ENCODE measurements around the gene DNAJB4. TPM values are rescaled to one million over a fixed set of nuclear protein-coding genes. Genes with fewer than 3 reads are reported as not detected.

The DNAJB4 gene
- total and polyA plus RNA-seq, 7 donors, result 7.8 to 41.7 (median 29.6) TPM

DNA sequence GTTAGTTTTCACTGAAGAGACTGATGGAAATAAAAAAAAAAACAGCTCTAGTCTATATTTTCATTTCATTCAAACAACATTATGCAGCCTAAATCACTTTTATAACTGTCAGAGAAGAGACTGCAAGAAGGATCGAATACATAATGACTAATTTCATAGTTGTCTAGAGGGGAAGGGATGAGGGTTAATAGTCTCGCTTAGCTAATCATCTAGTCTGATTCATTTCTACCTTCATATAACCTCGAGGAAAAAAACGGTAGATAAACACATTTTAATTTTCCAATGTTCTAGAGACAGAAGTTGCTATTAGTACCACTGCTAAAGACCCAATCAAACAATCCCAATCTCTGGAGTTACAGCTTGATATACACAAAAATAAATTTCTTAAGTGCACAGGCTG, 29.4 kb upstream of the DNAJB4 start:
- no peak for DNase-seq
- Histone ChIP-seq H3K4me1 (peaks cover 0 to 61% (median 60%) of the 10 kb centered on the region in 4 donors), H3K27ac (peak overlapping the region in 3 of 4 donors; percentile 8 to 99 (median 91)), H3K9me3 (no peaks in the 10 kb centered on the region), H3K4me3 (peak overlapping the region in 1 of 4 donors; percentile 85), H3K36me3 (no peaks in the 10 kb centered on the region), H3K27me3 (no peaks in the 10 kb centered on the region)
- intact Hi-C loops (cut with DNase I), result loop anchor here (5.0 to 10.0 kb wide), 3 partner anchors 141 to 391 kb away; partner anchors contain the start of gene ZZZ3
- TF ChIP-seq CTCF (IDR thresholded peaks at IDR 0.05), result no peak
- TF ChIP-seq POLR2AphosphoS5 (IDR thresholded peaks at IDR 0.05), result no peak
- TF ChIP-seq POLR2A (IDR thresholded peaks at IDR 0.05), result no peak
- no peak for TF ChIP-seq EP300 (IDR thresholded peaks at IDR 0.05)
- WGBS, 2 donors, result 19 to 38% methylated on average over 4 of the region's 4 CpGs

GRCh38 chr1:77975907-77976306, 28.8 kb upstream of the DNAJB4 start:
- TF ChIP-seq POLR2AphosphoS5 (IDR thresholded peaks at IDR 0.05), result no peak
- Histone ChIP-seq H3K4me1 (peaks cover 0 to 62% (median 59%) of the 10 kb centered on the region in 4 donors), H3K27me3 (no peaks in the 10 kb centered on the region), H3K9me3 (no peaks in the 10 kb centered on the region), H3K36me3 (no peaks in the 10 kb centered on the region), H3K27ac (peak overlapping the region; percentile 8 to 99 (median 94)), H3K4me3 (peak overlapping the region in 1 of 4 donors; percentile 85)
- intact Hi-C loops (cut with DNase I), result loop anchor here (5.0 to 10.0 kb wide), 3 partner anchors 141 to 391 kb away; partner anchors contain the start of gene ZZZ3
- no peak for DNase-seq
- WGBS, 2 donors, result 15 to 35% methylated on average over 2 of the region's 2 CpGs

DNA sequence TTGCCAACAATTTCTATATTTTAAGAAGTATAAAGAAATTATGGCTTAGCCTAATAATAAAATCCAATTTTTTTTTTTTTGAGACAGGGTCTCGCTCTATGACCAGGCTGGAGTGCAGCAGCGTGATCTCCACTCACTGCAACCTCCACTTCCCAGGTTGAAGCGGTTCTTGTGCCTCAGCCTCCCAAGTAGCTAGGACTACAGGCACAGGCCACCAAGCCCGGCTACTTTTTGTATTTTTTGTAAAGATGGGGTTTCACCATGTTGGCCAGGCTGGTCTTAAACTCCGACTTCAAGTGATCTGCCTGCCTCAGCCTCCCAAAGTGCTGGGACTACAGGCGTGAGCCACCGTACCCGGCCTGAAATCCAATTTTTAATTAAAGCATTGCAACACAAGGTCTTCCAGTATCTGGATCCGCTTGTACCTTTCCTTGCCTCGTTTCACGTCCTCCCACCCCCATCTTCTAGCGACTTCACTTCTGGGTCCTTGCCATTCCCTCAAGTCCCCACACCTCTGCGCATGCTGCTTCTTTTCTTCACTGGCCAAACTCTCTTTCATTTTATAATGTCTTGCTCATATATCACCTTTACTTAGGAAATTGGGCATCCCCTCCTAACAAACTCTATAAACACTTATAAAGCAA, 28.2 kb upstream of the DNAJB4 start:
- no peak for DNase-seq
- Histone ChIP-seq H3K36me3 (no peaks in the 10 kb centered on the region), H3K4me1 (peaks cover 0 to 66% (median 59%) of the 10 kb centered on the region in 4 donors), H3K4me3 (peak overlapping the region in 3 of 4 donors; percentile 63 to 85 (median 83)), H3K27me3 (no peaks in the 10 kb centered on the region), H3K9me3 (no peaks in the 10 kb centered on the region), H3K27ac (peak overlapping the region; percentile 91 to 99 (median 97))
- no peak for TF ChIP-seq CTCF (IDR thresholded peaks at IDR 0.05)
- no peak for TF ChIP-seq POLR2A (IDR thresholded peaks at IDR 0.05)
- TF ChIP-seq POLR2AphosphoS5 (IDR thresholded peaks at IDR 0.05), result no peak
- no peak for TF ChIP-seq EP300 (IDR thresholded peaks at IDR 0.05)
- intact Hi-C loops (cut with DNase I), result loop anchor here (5.0 to 10.0 kb wide), 3 partner anchors 142 to 392 kb away; partner anchors contain the start of gene ZZZ3
- 69 to 74% methylated on average over 13 of the region's 13 CpGs for WGBS, 2 donors

GRCh38 chr1:77977989-77978292, 26.8 kb upstream of the DNAJB4 start:
- no peaks in the 10 kb centered on the region for H3K36me3 ChIP-seq
- intact Hi-C loops (cut with DNase I), result loop anchor here (2.0 to 10.0 kb wide), 4 partner anchors 137 to 393 kb away; partner anchors contain the start of gene ZZZ3
- H3K4me3 ChIP-seq, result peak overlapping the region; percentile 63 to 85 (median 82)
- DNase-seq, result no peak
- peaks cover 0 to 53% (median 50%) of the 10 kb centered on the region in 4 donors for H3K4me1 ChIP-seq
- H3K9me3 ChIP-seq, result no peaks in the 10 kb centered on the region
- 0% methylated on average over 5 of the region's 5 CpGs for WGBS, 2 donors
- TF ChIP-seq EP300 (IDR thresholded peaks at IDR 0.05), result no peak
- TF ChIP-seq POLR2AphosphoS5 (IDR thresholded peaks at IDR 0.05), result peak in 1 of 4 donors; percentile 76
- peak overlapping the region; percentile 91 to 99 (median 97) for H3K27ac ChIP-seq
- H3K27me3 ChIP-seq, result no peaks in the 10 kb centered on the region

- peak in 2 of 4 donors; percentile 68 to 82 for TF ChIP-seq POLR2AphosphoS5 (IDR thresholded peaks at IDR 0.05)
- TF ChIP-seq CTCF (IDR thresholded peaks at IDR 0.05), result no peak
- peak; percentile 25 to 27 for TF ChIP-seq POLR2A (IDR thresholded peaks at IDR 0.05)
- no peak for TF ChIP-seq EP300 (IDR thresholded peaks at IDR 0.05)
- no peaks in the 10 kb centered on the region for H3K27me3 ChIP-seq
- peaks cover 0 to 48% (median 48%) of the 10 kb centered on the region in 4 donors for H3K4me1 ChIP-seq
- peak overlapping the region; percentile 63 to 85 (median 82) for H3K4me3 ChIP-seq
- intact Hi-C loops (cut with DNase I), result loop anchor here (2.0 to 10.0 kb wide), 4 partner anchors 136 to 394 kb away; partner anchors contain the start of gene ZZZ3
- no peaks in the 10 kb centered on the region for H3K9me3 ChIP-seq
- 0% methylated on average over 34 of the region's 34 CpGs for WGBS, 2 donors
- H3K27ac ChIP-seq, result peak overlapping the region; percentile 91 to 99 (median 97)
- DNase-seq, result peak; percentile 89
- no peaks in the 10 kb centered on the region for H3K36me3 ChIP-seq
Measured at GRCh38 chr1:77978293-77978968, 26.3 kb upstream of the DNAJB4 start.
